Measurements from ENCODE around the gene FTH1.

The FTH1 gene

DNA sequence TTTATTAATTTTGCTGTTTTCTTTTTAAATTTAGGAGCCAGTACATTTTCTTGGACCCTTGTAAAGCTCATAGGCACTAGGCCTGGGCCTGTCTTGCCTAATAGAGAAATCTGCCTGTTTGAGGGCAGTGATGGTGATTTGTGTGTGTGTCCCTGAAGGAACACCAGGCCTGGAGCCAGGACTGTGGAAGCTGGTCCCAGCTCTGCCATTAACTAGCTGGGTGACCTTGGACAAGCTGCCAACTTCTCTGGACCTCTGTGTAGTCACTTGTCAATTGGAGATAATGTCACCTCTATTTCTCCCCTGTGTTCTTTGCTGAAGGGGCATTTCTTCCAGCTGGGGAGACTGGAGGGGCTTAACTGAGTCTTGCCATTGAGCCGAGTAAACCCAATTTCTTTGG lies 16.0 kb upstream of the FTH1 start:
- TF ChIP-seq, protein P1, sequence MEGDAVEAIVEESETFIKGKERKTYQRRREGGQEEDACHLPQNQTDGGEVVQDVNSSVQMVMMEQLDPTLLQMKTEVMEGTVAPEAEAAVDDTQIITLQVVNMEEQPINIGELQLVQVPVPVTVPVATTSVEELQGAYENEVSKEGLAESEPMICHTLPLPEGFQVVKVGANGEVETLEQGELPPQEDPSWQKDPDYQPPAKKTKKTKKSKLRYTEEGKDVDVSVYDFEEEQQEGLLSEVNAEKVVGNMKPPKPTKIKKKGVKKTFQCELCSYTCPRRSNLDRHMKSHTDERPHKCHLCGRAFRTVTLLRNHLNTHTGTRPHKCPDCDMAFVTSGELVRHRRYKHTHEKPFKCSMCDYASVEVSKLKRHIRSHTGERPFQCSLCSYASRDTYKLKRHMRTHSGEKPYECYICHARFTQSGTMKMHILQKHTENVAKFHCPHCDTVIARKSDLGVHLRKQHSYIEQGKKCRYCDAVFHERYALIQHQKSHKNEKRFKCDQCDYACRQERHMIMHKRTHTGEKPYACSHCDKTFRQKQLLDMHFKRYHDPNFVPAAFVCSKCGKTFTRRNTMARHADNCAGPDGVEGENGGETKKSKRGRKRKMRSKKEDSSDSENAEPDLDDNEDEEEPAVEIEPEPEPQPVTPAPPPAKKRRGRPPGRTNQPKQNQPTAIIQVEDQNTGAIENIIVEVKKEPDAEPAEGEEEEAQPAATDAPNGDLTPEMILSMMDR (IDR thresholded peaks at IDR 0.05; ENCODE audit: low read depth, low read length, missing control alignments): no peak
- Histone ChIP-seq H3K27ac (no peak overlapping the region), H3K4me3 (ENCODE audit: low read depth, low read length) (no peak overlapping the region), H3K36me3 (replicated peaks) (no peaks in the 10 kb centered on the region), H3K27me3 (replicated peaks) (no peaks in the 10 kb centered on the region)
- DNase-seq: no peak
- in situ Hi-C loops (cut with HindIII; ENCODE audit: low pct_ligation_motif_present, low sequenced_read_pairs): no loop called here

DNA sequence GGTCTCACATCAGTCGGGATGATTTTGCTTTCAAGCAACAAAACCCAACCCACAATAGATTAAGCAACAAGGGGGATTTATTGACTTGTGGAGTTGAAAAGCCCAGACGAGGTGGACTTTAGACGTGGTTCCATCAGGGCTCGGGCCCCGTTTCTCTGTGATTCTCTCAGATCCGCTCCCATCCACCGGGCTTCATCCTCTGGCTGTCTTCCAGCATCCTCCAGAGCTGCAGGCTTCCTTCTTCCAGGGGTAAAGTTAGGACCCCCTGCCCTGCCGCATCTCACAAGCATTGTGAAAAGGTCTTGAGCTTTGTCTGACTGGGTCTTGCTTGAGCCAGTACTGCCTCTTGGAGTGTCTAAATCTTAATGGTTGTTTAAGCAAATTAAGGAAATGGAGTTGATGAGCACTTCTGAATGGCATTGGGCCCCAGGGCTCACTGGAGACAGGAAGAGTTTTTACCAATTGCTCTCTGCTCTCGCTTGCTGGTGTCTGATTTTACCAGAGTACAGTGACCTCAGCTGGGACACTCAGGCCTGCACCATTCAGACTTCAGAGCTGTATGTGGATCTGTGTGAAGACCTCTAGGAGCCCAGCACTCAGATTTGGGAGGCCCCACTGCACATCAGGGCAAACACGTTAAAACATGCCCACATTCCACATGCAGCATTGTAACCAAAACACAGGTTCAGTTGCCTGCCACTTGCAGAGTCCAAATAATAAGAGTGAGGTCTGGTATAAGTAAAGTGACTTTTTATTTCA lies 13.5 kb upstream of the FTH1 start:
- Histone ChIP-seq H3K27ac (no peak overlapping the region), H3K4me3 (ENCODE audit: low read depth, low read length) (no peak overlapping the region), H3K36me3 (replicated peaks) (no peaks in the 10 kb centered on the region), H3K27me3 (replicated peaks) (no peaks in the 10 kb centered on the region)
- no peak for DNase-seq
- TF ChIP-seq, protein P1 (IDR thresholded peaks at IDR 0.05; ENCODE audit: low read depth, low read length, missing control alignments): no peak
- in situ Hi-C loops (cut with HindIII; ENCODE audit: low pct_ligation_motif_present, low sequenced_read_pairs): no loop called here

DNA sequence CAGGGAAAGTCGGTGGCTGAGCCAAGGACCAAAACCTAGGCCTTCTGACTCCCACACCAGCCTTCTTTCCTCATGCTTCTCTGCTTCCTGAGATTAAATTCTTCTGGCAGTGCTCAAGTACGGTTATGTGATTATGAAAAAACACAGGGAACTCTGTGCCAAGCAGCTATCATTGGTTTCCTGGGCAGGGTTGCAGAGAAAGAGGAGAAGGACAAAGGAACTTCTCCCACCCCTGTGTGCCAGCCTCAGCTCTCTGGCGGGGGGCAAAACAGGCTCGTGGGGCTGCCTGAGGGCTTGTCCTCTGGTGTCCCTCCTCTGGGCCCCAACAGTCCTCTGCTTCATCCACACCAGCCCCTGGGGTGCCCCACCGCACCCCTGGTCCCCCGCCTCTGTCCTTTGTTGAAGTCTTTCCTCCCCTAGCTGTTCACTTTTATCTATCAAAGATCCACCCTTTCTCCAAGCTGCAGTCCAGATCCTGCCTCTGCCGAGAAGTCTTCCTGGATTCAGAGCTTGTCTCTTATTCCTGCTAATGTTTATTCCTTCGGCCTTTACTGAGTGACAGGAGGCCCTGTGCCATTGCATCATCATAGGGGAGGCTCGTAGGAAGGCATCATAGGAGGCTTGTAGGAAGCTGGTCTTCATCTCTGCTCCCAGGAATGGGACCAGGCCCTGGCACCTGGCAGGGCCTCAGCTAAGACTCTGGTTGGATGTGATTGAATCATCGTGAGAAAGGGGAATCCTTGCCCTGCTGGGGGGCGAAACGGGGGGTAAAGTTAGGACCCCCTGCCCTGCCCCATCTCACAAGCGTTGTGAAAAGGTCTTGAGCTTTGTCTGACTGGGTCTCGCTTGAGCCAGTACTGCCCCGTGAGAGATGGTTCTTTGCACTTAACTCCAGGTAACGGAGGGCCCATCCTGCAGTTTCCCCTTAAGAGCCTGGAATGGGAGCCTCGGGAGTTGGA lies 11.5 kb upstream of the FTH1 start:
- H3K4me3 ChIP-seq (ENCODE audit: low read depth, low read length): no peak overlapping the region

DNA sequence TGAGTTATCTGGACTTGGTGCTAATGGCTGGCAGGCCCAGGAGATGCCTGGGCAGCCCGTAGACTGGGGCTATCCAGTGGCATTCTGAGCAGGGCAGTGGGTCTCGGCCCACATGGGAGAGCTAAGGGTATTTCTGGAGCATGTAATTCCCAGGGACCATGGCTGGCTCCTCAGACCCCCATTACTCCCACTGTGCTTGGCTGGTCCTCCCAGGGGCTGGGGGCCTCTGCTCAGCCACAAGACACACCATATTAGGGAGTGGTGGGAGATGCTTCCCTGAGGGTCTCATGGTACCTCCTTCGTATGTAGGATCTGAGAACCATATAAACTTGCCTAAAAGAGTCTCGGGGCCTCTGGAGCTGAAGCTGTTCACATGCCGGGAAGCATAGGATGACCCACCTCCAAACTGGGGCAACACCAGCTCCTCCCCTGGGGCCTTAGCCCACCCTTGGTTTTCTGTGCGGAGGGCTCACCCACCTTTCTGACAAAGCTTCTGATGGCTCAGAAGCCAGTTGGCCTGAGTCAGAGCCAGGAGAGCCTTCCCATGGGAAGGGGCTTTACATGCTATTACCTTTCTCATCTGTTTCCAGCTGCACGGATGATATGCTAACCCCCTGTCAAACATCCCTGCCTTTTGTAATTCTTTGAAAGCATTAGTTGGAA lies 9.5 kb upstream of the FTH1 start:
- no peaks in the 10 kb centered on the region for H3K36me3 ChIP-seq (replicated peaks)
- DNase-seq: no peak
- TF ChIP-seq, protein P1 (IDR thresholded peaks at IDR 0.05; ENCODE audit: low read depth, low read length, missing control alignments): no peak
- no peak overlapping the region for H3K4me3 ChIP-seq (ENCODE audit: low read depth, low read length)
- no peak overlapping the region for H3K27ac ChIP-seq
- H3K27me3 ChIP-seq (replicated peaks): no peaks in the 10 kb centered on the region
- in situ Hi-C loops (cut with HindIII; ENCODE audit: low pct_ligation_motif_present, low sequenced_read_pairs): no loop called here

More for the DNA sequence above, 11.5 kb upstream of the FTH1 start:
- Histone ChIP-seq H3K36me3 (replicated peaks) (no peaks in the 10 kb centered on the region), H3K27ac (no peak overlapping the region), H3K27me3 (replicated peaks) (no peaks in the 10 kb centered on the region)
- in situ Hi-C loops (cut with HindIII; ENCODE audit: low pct_ligation_motif_present, low sequenced_read_pairs): no loop called here
- TF ChIP-seq, protein P1 (IDR thresholded peaks at IDR 0.05; ENCODE audit: low read depth, low read length, missing control alignments): no peak
- no peak for DNase-seq

DNA sequence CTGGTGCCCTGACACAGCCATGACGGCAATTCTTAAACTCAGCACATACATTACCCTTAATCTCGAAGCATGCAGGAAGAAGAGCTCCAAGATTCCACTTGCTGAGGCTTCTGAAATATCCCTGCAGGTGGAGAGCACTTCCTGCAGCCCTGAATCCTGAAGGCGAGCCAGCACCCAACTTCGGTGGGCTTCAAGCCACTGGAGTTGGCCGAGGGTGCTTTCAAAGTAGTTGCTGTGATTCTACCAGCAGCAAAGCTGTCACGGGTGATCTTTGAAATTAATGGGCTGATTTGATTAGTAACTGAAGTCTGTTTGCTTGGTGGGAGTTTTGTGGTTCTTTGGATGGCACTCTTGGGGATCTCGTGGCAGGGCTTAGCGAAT lies 9.0 kb upstream of the FTH1 start:
- in situ Hi-C loops (cut with HindIII; ENCODE audit: low pct_ligation_motif_present, low sequenced_read_pairs): no loop called here
- Histone ChIP-seq H3K27me3 (replicated peaks) (no peaks in the 10 kb centered on the region), H3K27ac (no peak overlapping the region), H3K4me3 (ENCODE audit: low read depth, low read length) (no peak overlapping the region), H3K36me3 (replicated peaks) (no peaks in the 10 kb centered on the region)
- DNase-seq: no peak
- TF ChIP-seq, protein P1 (IDR thresholded peaks at IDR 0.05; ENCODE audit: low read depth, low read length, missing control alignments): no peak
